H1 (cell line): ENCODE measurements around the gene C20orf173. TPM values are rescaled to one million over a fixed set of nuclear protein-coding genes. Genes with fewer than 3 reads are reported as not detected.

Experiments
- polyA plus RNA-seq, 7 experiments: library from polyadenylated mRNA; depleted of rRNA in 3 of 7; stranded (reverse) in 5 of 7; unstranded in 2 of 7; fragments of >200 nt in 5 of 7; fragments of 200-250 nt in 2 of 7; gene quantifications; 1 replicate in 5 of 7; 2 replicates in 1 of 7; 4 replicates in 1 of 7; pipeline versions ENCODE4 v1.2.1 to v1.2.3, GENCODE V29; 2011 to 2013; ENCODE audit warnings: missing spikeins in 2 of 7, mixed read lengths in 2 of 7
- total RNA-seq: library from RNA; stranded (reverse); fragmentation: NEBNext Ultra II Directional; extraction: Animal tissue kit (Norgen Biotek cat#: 25700); gene quantifications from 2 replicates; pipeline ENCODE4 v1.2.1, GENCODE V29; 2021

C20orf173 gene
- total and polyA plus RNA-seq, 2 of the 8 experiments (the other 6 are each of a cell fraction or from before 2014, with no cell fraction given), result not detected

Other genes with a start within 250 kb of the C20orf173 start
- 183 and 184 TPM in 2 replicates for gene EIF6, start 244.9 kb downstream of the C20orf173 start, total RNA-seq
- gene EIF6, start 244.9 kb downstream of the C20orf173 start, polyA plus RNA-seq (2011; rRNA removed), result 319 and 374 TPM in 2 replicates
- gene FAM83C, start 237.2 kb downstream of the C20orf173 start, total RNA-seq, result not detected in 2 replicates
- gene FAM83C, start 237.2 kb downstream of the C20orf173 start, polyA plus RNA-seq (2011; rRNA removed), result not detected in 2 replicates
- gene UQCC1, start 117.7 kb downstream of the C20orf173 start, total RNA-seq, result 51.0 and 69.4 TPM in 2 replicates
- gene UQCC1, start 117.7 kb downstream of the C20orf173 start, polyA plus RNA-seq (2011; rRNA removed), result 31.2 and 38.0 TPM in 2 replicates
- not detected in 2 replicates for gene GDF5, start 91.4 kb downstream of the C20orf173 start, total RNA-seq
- 0.03 and 0.05 TPM in 2 replicates for gene GDF5, start 91.4 kb downstream of the C20orf173 start, polyA plus RNA-seq (2011; rRNA removed)
- 33.1 and 33.7 TPM in 2 replicates for gene CEP250, start 74.1 kb downstream of the C20orf173 start, total RNA-seq
- gene CEP250, start 74.1 kb downstream of the C20orf173 start, polyA plus RNA-seq (2011; rRNA removed), result 2.6 and 4.6 TPM in 2 replicates
- gene ERGIC3, start 12.4 kb upstream of the C20orf173 start, total RNA-seq, result 174 and 178 TPM in 2 replicates
- gene ERGIC3, start 12.4 kb upstream of the C20orf173 start, polyA plus RNA-seq (2011; rRNA removed), result 341 and 364 TPM in 2 replicates
- gene SPAG4, start 86.2 kb upstream of the C20orf173 start, total RNA-seq, result 1.5 and 2.4 TPM in 2 replicates
- gene SPAG4, start 86.2 kb upstream of the C20orf173 start, polyA plus RNA-seq (2011; rRNA removed), result 6.0 and 8.9 TPM in 2 replicates
- gene CPNE1, start 135.2 kb upstream of the C20orf173 start, total RNA-seq, result 294 and 299 TPM in 2 replicates
- gene CPNE1, start 135.2 kb upstream of the C20orf173 start, polyA plus RNA-seq (2011; rRNA removed), result 346 and 534 TPM in 2 replicates
- gene RBM12, start 135.2 kb upstream of the C20orf173 start, total RNA-seq, result 175 and 187 TPM in 2 replicates
- gene RBM12, start 135.2 kb upstream of the C20orf173 start, polyA plus RNA-seq (2011; rRNA removed), result 207 and 214 TPM in 2 replicates
- gene NFS1, start 169.7 kb upstream of the C20orf173 start, total RNA-seq, result 25.1 and 26.1 TPM in 2 replicates
- 35.4 and 38.8 TPM in 2 replicates for gene NFS1, start 169.7 kb upstream of the C20orf173 start, polyA plus RNA-seq (2011; rRNA removed)
- gene ROMO1, start 169.8 kb upstream of the C20orf173 start, total RNA-seq, result 164 and 173 TPM in 2 replicates
- 702 and 1,070 TPM in 2 replicates for gene ROMO1, start 169.8 kb upstream of the C20orf173 start, polyA plus RNA-seq (2011; rRNA removed)
- gene RBM39, start 212.6 kb upstream of the C20orf173 start, total RNA-seq, result 219 and 220 TPM in 2 replicates
- 55.2 and 78.0 TPM in 2 replicates for gene RBM39, start 212.6 kb upstream of the C20orf173 start, polyA plus RNA-seq (2011; rRNA removed)
- gene PHF20, start 242.4 kb upstream of the C20orf173 start, total RNA-seq, result 70.1 and 70.3 TPM in 2 replicates
- gene PHF20, start 242.4 kb upstream of the C20orf173 start, polyA plus RNA-seq (2011; rRNA removed), result 25.6 and 39.9 TPM in 2 replicates